SK-N-MC (cell line): ENCODE data around the gene TRANK1.

Experiments used
- EZH2 ChIP-seq: fragments of 200-600 bp; sonication (generic); IDR thresholded peaks from one replicate; pipeline ENCODE4 v1.6.1; 2017; ENCODE audit warnings: antibody characterized with exemption
- FOXP2 ChIP-seq: optimal IDR thresholded peaks from 2 replicates; pipeline ENCODE3; 2011; ENCODE audit warnings: mild to moderate bottlenecking, moderate library complexity; ENCODE audit not compliant: insufficient read depth; ENCODE audit errors: extremely low read length, control extremely low read depth
- POLR2AphosphoS5 ChIP-seq: IDR thresholded peaks from 2 replicates; pipeline ENCODE4 v1.6.1; 2012; ENCODE audit warnings: mild to moderate bottlenecking, low read depth, low read length, borderline replicate concordance

GRCh38 chr3:36920884-36921567 is 23.8 kb downstream of the TRANK1 start:
- TF ChIP-seq EZH2 (no peak), POLR2AphosphoS5 (no peak), FOXP2 (no peak)
